HG02610 (cell line): ENCODE data around the gene ZNF350.
"Not testable (repeated sequence)": the region's sequence is repeated elsewhere in the genome, so short reads cannot be mapped to it uniquely, and the experiment has no call there.

Source experiments
- ATAC-seq: cut with Tn5 transposase; IDR thresholded peaks from one replicate; pipeline ENCODE4 v1.9.1; 2021; ENCODE audit warnings: mild to moderate bottlenecking, moderate library complexity; ENCODE audit not compliant: unreplicated experiment

The ZNF350 gene

GRCh38 chr19:51986309-51987291, at the start of gene ZNF350:
Gene ZNF350, minus strand, starts transcription at chr19:51986840. Its CDS starts 12,480 bp downstream, at chr19:51974360.
- ATAC-seq, result peak; percentile 69

- no peak for ATAC-seq
These were observed 47.5 kb upstream of the ZNF350 start for GRCh38 chr19:52034051-52034728.

- no peak for ATAC-seq
These were observed 42.1 kb upstream of the ZNF350 start for GRCh38 chr19:52028780-52029123.

GRCh38 chr19:52028027-52028779, 41.6 kb upstream of the ZNF350 start, which contains the start of gene ZNF614:
Gene ZNF614, minus strand, starts transcription at chr19:52028379. Its CDS starts 2,634 bp downstream, at chr19:52025745.
- ATAC-seq, result peak; percentile 85

GRCh38 chr19:52026255-52026990, 39.8 kb upstream of the ZNF350 start:
- not testable (repeated sequence) for ATAC-seq

GRCh38 chr19:52024478-52024877, 37.8 kb upstream of the ZNF350 start:
- ATAC-seq, result not testable (repeated sequence)

GRCh38 chr19:52022193-52022592, 35.6 kb upstream of the ZNF350 start:
- ATAC-seq, result no peak

GRCh38 chr19:52020506-52020905, 33.9 kb upstream of the ZNF350 start:
- ATAC-seq, result no peak

- ATAC-seq, result no peak
These were observed 24.0 kb upstream of the ZNF350 start for GRCh38 chr19:52010674-52011073.

- peak; percentile 91 for ATAC-seq
These were observed 21.3 kb upstream of the ZNF350 start, which contains the start of gene ZNF615 for GRCh38 chr19:52007806-52008557. Gene ZNF615, minus strand, starts transcription at chr19:52008211. Its CDS starts 4,500 bp downstream, at chr19:52003711.

GRCh38 chr19:52007451-52007805, 20.8 kb upstream of the ZNF350 start:
- peak; percentile 17 for ATAC-seq

- ATAC-seq, result no peak
These were observed 7.5 kb upstream of the ZNF350 start for GRCh38 chr19:51994048-51994644.

- ATAC-seq, result no peak
These were observed 6.8 kb upstream of the ZNF350 start for GRCh38 chr19:51993422-51993821.

GRCh38 chr19:51983361-51983760, 3.3 kb downstream of the ZNF350 start:
- no peak for ATAC-seq

GRCh38 chr19:51980926-51981325, 5.7 kb downstream of the ZNF350 start:
- not testable (repeated sequence) for ATAC-seq

- ATAC-seq, result no peak
These were observed 6.4 kb downstream of the ZNF350 start for GRCh38 chr19:51980116-51980736.

- no peak for ATAC-seq
These were observed 7.8 kb downstream of the ZNF350 start for GRCh38 chr19:51978882-51979281.

GRCh38 chr19:51977346-51977745, 9.3 kb downstream of the ZNF350 start:
- ATAC-seq, result no peak

GRCh38 chr19:51976852-51977251, 9.8 kb downstream of the ZNF350 start:
- ATAC-seq, result no peak
